RKO (cell line): ENCODE measurements around the gene ZBTB7B.
A peak's percentile ranks its signal among the peaks of the same experiment; 100 is the strongest.

Experiments
- DNase-seq: peaks from one replicate; pipeline ENCODE4 v3.0.0-alpha.2; 2016; ENCODE audit warnings: low spot score

Gene ZBTB7B

DNA sequence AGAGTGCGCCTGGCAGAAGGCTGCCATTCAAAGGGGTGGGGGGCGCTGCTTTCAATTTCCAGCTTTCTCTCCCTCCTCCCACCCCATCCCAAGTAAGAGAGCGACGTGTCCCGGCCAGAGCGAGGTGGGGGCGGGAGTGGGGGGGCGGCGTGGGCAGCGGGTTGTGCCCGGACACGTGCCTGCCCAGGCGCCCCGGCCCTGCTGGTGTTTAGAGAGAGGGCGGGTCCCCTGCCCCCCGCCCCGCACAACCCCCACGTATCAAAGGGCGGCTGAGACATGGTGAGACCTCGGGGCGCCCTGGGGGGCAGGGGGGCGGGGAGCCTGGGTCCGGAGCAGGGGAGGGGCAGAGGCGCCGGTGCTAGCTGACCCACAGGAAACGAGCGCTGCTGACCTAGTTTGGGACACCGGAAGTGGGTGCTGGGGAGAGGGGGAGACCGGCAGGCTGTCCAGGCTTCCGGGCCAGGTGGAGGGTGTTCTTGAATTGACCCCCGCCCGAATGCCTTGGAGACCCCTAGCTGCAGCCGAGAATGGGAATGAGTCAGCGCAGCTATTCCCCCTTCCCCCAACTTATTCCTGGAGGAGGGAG is 1.3 kb downstream of the ZBTB7B start:
- peak; percentile 88 for DNase-seq

DNA sequence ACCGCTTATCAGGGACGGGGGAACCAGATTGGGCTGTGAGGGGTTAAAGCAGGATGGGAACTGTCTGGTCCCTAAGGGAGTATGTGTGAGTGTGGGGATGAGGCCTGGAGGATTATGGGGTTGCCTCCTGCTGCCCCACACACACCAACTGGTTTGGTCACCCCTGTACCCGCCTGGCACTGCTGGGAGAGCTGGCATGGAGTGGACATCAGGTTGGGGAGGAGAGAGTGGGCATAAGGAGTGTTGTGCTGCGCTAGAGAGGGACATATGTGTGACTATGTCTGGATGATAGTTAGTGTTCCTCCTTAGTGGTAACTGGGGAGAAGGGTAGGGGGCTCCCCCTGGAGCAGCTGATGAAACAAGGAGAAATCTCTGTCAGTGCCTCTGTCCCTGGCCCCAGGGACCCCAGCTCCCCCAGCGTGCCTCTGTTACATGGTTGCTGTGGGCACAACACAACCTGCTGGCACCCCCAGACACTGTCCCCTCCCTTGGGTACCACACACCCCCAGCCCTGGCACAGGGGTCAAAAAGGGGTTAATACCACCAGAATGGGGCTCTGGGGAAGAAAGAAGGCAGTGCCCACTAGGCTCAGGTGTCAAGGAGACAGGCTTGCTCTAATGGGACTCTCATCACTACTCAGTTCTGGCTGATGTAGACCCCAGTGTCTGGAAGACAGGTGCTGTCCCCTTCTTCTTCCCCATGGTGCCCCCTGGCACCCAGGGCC is 1.9 kb downstream of the ZBTB7B start:
- no peak for DNase-seq

DNA sequence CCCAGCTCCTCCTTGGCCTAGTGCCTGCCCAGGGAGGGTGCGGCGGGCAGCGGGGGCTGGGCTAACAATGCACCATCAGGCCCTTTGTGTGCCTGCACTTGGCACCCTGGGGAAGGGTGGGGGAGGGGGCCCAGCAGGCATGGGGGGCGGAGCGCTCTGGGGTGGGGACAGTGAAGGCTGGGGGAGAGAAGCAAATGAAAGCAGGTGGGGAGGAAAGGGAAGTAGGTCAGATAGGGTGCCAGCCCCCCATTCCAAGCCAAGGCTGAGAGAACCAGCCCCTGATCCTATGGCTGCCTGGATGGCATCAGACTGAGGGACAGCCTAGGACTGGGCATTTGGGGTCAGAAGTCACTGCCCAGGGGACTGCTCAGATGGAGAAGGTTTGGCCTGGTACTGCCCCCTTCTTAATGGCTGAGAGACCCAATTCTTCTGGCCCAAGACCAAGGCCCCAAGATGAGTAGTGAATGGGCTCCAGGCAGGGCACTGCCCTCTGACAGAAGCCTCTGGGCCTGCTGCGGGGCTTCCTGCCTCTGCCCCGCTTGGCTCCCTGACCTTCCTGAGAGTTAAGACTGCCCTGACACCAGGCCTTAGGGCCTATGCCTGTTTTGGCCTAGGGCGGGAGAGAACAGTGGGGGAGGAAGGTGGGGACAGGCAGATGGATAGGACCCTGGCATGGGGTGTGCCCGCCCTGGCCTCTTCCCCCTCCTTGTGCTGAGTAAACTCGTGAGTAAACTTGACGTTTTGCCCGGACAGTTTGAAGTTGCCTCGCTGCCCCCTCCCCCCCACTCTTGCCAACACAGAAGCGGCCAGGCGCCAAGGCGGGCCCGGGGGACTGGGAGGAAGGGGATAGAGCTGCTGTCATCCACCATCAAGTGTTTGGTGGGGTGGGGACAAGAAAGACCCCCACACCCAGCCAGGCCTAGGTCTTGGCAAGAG is 2.7 kb downstream of the ZBTB7B start:
- no peak for DNase-seq

DNA sequence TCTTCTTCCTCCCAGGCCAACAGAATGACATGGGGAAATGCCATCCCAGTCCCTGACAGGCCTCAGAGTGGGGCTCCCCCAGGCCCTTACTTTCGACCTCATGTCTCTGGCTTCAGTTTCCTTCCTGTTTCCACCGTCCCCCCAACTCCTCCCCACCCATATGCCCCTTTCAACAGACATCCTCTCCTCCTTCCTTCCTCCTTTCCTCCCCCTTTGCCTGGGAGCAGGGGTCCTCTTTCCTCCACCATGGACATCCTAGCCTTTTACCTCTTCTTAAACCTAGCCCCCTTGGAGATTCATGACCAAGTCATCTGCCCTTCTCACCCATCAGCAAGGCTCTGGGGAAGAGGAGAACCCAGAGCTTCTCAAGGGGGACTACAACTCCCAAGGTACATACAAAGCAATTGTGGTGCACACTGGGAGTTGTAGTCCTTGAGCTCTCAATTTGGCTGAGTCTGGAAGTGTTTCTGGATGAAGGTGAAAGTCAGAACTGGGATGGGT is 4.0 kb downstream of the ZBTB7B start:
- DNase-seq, result peak; percentile 55

DNA sequence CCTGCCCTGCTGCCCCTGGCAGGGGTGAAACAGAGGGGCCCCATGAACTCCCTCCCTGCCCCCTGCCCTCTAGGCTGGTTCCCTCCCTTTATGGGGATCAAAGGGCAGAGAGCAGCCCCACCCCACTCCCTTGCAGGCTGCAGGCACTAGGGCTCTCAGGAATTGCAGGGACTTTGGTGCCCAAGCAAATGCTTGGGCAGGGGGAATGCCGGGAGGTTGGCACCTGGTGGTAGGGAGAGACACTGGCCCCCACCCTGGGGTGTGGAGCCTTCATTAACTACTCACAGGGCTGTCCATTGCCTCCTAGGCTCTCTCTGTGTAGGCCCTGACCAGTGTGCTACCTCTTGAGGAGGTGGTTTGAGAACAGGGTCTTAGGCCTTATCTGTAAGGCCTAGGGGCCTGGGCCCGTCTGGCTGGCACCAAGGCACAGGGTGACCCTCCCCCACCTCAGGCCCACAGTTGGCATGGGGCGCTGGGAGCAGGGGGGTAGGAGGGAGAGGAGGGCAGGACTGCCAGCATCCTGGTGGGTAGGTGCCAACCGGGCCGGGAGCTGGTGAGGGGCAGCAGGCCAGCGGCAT is 4.7 kb downstream of the ZBTB7B start:
- no peak for DNase-seq

DNA sequence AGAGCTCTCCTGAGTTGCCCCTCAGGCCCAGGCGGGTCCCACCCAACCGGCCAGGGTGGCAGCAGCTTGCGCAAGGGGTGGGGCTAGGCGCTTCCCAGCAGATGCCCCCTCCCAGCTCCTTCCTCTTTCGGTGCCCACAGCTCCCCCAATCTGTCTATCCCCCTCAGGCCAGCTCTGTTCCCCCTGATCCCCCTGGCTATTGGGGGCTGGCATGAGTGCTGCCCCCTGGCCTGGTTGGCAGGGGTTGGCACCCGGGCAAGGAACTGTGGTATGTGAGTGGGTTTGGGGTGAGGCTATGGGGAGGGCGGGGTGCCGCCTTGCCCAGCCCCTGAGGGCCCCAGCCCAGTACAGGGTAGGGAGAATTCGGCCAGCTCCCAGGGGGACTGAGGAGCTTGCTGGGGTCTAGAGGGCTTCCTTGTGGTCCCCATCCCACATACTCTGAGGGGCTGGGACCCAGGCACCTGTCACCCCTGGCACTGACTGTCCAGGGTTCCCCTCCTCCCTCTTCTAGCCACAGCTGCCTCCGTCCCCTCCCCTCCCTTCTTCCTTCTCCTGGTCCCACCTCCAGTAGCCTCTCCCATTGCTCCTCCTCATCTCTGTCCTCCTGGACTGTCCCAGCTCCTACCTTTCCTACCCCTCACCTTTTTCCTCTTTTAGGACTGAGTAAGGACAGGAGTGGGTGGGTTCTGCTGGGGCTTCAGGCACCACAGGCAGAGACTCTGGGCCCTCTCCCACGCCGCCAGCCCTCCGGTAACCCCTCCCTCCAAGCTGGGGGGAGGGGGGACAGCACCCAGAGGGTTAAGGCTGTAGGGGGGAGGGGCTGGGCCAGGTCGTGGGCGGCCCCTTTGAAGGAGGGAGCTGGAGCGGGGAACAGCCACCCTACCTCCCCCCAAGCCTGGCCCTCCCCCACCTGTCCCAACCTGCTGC is 5.7 kb downstream of the ZBTB7B start:
- DNase-seq, result no peak

- no peak for DNase-seq
These were observed 6.7 kb downstream of the ZBTB7B start for GRCh38 chr1:155009221-155009711.

- no peak for DNase-seq
These were observed 7.1 kb downstream of the ZBTB7B start for GRCh38 chr1:155009742-155010141.

DNA sequence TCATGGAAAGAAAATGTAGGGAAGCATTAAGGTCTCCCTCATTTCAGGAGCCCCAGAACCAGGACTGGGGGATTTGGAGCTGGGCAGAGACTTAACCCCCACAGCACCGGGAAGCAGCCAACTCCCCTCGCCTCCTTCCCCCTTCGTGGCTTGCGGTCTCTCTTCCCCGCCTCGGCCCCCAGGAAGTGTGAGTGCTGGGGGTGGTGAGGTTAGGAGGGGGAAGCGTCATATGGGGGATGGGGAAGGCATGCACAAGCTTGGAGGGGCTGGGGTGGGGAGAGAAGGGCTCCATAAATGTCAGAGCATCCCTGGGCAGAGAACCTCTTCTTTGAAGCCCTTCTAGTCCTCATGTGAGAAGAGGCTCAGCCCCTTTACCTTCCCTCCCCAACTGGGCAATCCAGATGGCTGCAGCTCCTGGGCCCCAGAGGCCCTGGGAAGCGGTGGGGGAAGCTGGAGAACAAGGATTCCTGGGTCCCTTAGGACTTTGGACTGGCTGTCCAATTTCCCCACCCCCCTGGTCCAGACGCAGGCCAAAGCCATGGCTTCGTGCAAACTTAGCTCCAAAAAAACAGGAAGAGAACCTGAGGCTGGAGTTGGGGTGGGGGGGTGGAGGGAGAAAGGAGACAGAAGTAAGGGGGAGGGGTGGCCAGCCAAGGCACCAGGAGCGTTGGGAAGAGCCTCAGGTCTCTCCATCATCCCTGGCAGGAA is 7.8 kb downstream of the ZBTB7B start:
- DNase-seq, result no peak

DNA sequence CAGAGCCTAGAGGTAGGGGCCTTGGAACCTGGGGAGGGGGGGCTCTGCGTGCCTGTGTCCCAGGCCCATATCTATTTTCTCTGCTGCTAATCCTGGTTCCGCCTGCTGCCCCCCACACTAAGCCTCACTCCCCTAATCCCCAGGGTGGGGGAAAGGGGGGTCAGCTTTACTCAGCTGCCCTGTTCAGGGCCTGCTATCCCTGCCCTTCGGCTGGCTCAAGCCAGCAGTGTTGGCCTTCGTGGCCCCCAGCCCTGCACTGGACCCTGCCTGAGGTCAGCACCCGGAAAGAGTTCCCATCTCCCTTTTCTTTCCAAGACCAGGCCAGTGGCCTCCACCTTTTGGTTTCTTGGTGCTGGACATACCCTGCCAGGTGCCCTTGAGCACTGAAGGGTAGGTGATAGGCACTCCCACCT is 8.4 kb downstream of the ZBTB7B start:
- DNase-seq, result no peak

DNA sequence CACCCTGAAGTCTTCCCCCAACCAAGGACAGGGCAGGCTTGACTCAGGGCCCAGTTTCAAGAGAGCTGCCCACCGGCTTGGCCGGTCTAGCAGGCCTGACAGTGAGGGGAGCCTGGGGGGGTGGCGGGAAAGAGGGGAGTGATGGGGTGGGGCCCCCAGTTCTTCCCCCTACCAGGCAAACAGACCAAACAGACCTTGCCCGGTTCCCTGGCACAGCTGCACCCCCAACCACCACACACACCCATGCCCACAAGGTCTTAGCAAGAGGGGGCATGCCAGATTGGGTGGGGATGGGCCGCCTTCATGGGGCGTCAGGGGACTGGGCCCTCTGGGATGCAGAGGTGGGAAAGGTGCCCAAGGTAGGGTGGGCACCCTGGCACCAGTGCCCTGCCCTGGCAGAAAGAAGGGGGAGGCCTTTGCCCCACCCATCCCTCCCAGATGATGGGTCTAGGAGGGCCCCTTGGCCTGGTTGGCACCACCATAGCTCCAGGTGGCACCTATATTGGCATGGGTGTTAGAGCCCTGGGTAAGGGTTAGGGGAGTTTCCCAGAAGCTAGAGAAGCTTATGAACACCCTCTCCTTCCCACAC is 8.9 kb downstream of the ZBTB7B start:
- DNase-seq, result no peak

GRCh38 chr1:155012026-155012546 is 9.5 kb downstream of the ZBTB7B start:
- no peak for DNase-seq

DNA sequence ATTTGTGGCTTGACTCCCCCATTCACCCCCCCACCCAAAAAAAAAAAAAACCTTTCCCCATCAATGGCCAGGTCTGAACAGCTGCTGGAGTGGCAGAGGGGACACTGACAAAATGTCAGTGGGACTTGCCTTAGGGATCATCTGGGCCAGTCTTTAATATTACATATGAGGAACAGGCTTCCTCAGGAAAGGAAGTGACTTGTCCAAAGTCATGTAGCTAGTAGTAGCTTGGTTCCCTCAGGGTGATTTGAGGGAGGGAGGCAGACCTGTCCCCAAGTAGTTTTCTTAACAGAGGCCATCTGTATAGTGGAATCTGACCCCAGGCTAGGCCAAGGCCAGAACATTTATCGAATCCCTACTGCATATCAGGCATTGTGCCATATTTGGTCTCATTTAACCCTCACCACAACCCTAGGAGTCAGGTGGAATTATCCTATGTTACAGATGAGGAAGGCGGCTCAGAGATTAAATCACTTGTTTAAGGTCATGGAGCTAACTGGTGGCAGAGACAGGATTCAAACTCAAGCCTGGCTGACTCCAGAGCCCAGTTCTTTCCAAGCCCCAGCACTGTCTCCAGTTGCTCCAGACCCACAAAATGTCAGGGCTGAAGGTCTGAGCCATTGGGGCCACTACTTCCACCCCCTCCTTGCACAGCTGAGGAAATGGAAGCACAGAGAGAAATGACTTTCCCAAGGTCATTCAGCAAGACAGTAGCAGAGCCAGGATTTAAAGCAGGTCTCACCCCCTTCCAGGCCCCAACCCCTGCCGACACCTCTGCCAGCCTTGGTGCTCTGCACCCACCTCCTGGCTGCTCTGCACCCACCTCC is 10.4 kb downstream of the ZBTB7B start:
- no peak for DNase-seq

- no peak for DNase-seq
These were observed 11.0 kb downstream of the ZBTB7B start for GRCh38 chr1:155013632-155014031.

- DNase-seq, result no peak
These were observed 12.3 kb downstream of the ZBTB7B start for GRCh38 chr1:155014709-155015508.

- DNase-seq, result no peak
These were observed 13.1 kb downstream of the ZBTB7B start for GRCh38 chr1:155015527-155016230.

- DNase-seq, result no peak
These were observed 13.7 kb downstream of the ZBTB7B start for GRCh38 chr1:155016231-155016831.
